HCT116 (cell line): ENCODE results near the gene SLC35C1.

Source experiments
- CTCF ChIP-seq, 3 experiments: fragments of 200-600 bp in 1 of 3; sonication (generic) in 1 of 3; IDR thresholded peaks in 2 of 3; conservative IDR thresholded peaks in 1 of 3; 2 replicates each; pipeline ENCODE4 v1.5.1; 2012 to 2017; ENCODE audit warnings: low read depth in 2 of 3, low read length in 2 of 3, antibody characterized with exemption in 1 of 3, borderline replicate concordance in 1 of 3, control low read depth in 1 of 3, mild to moderate bottlenecking in 1 of 3, mixed read lengths in 1 of 3, mixed run types in 1 of 3, moderate library complexity in 1 of 3; ENCODE audit not compliant: insufficient read depth in 1 of 3
- EZH2 ChIP-seq: fragments of 200-600 bp; sonication (generic); IDR thresholded peaks from 2 replicates; pipeline ENCODE4 v1.6.1; 2017; ENCODE audit warnings: antibody characterized with exemption, mixed run types
- EZH2phosphoT487 ChIP-seq: fragments of 200-600 bp; IDR thresholded peaks from 2 replicates; pipeline ENCODE4 v1.6.1; 2018; ENCODE audit warnings: antibody characterized with exemption, borderline replicate concordance
- JUND ChIP-seq: IDR thresholded peaks from 2 replicates; pipeline ENCODE4 v1.6.1; 2012
- POLR2A ChIP-seq: IDR thresholded peaks from 2 replicates; pipeline ENCODE4 v1.7.0; 2011; ENCODE audit warnings: borderline replicate concordance; ENCODE audit not compliant: insufficient read depth, insufficient read length; ENCODE audit errors: extremely low read depth
- POLR2AphosphoS5 ChIP-seq: IDR thresholded peaks from 2 replicates; pipeline ENCODE4 v1.6.1; 2011; ENCODE audit warnings: mild to moderate bottlenecking, low read depth, low read length, moderate library complexity
- RAD21 ChIP-seq: IDR thresholded peaks from 2 replicates; pipeline ENCODE4 v1.6.1; 2012; ENCODE audit warnings: low read depth, mild to moderate bottlenecking
- SIN3A ChIP-seq: IDR thresholded peaks from 2 replicates; pipeline ENCODE4 v1.6.1; 2012; ENCODE audit warnings: low read depth
- SP1 ChIP-seq: IDR thresholded peaks from 2 replicates; pipeline ENCODE4 v1.6.1; 2012; ENCODE audit warnings: low read depth
- YY1 ChIP-seq: IDR thresholded peaks from 2 replicates; pipeline ENCODE4 v1.6.1; 2011; ENCODE audit warnings: low read length, low read depth, moderate library complexity, mild to moderate bottlenecking; ENCODE audit not compliant: insufficient replicate concordance; ENCODE audit errors: extremely low read depth

- TF ChIP-seq YY1 (no peak), POLR2A (no peak), EZH2 (no peak), EZH2phosphoT487 (no peak), CTCF (IDR thresholded peaks at IDR 0.05 in 2 of 3, conservative IDR thresholded peaks at IDR 0.05 in 1 of 3; ENCODE audit: borderline replicate concordance in 1 of 3, insufficient read depth in 1 of 3, low read depth in 2 of 3, low read length in 2 of 3) (no peak), SP1 (no peak), RAD21 (no peak), POLR2AphosphoS5 (no peak), SIN3A (no peak), JUND (no peak)
Observed at GRCh38 chr11:45820211-45820857, 15.4 kb downstream of the SLC35C1 start.
